GM19240 (cell line): ENCODE data around the gene RGP1.

Experiments used
- DNase-seq: peaks from one replicate; pipeline ENCODE4 v3.0.0; 2011; ENCODE audit warnings: low spot score; ENCODE audit not compliant: insufficient read length

Gene RGP1

GRCh38 chr9:35743452-35743851 lies 5.6 kb upstream of the RGP1 start:
- DNase-seq: no peak

- no peak for DNase-seq
Observed at GRCh38 chr9:35743880-35744518, 5.1 kb upstream of the RGP1 start.

GRCh38 chr9:35745569-35745968 lies 3.5 kb upstream of the RGP1 start:
- no peak for DNase-seq

- no peak for DNase-seq
Observed at GRCh38 chr9:35746583-35746982, 2.5 kb upstream of the RGP1 start.

- no peak for DNase-seq
Observed at GRCh38 chr9:35748242-35748857, 737 bp upstream of the RGP1 start.

- no peak for DNase-seq
Observed at GRCh38 chr9:35749515-35750255, 598 bp downstream of the RGP1 start.

GRCh38 chr9:35750256-35750531 lies 1.1 kb downstream of the RGP1 start:
- DNase-seq: no peak

GRCh38 chr9:35753466-35753865 lies 4.4 kb downstream of the RGP1 start:
- no peak for DNase-seq

- no peak for DNase-seq
Observed at GRCh38 chr9:35754264-35754663, 5.2 kb downstream of the RGP1 start, which contains the start of gene MSMP. TSS of gene MSMP (minus strand) at chr9:35754276. CDS start at chr9:35754129, 147 bp downstream.

GRCh38 chr9:35755071-35755470 lies 6.0 kb downstream of the RGP1 start:
- DNase-seq: no peak

GRCh38 chr9:35756275-35757225 lies 7.5 kb downstream of the RGP1 start:
- peak; percentile 37 for DNase-seq

GRCh38 chr9:35757226-35757891 lies 8.3 kb downstream of the RGP1 start:
- no peak for DNase-seq

- DNase-seq: no peak
Observed at GRCh38 chr9:35757892-35758275, 8.8 kb downstream of the RGP1 start.

- no peak for DNase-seq
Observed at GRCh38 chr9:35758475-35759050, 9.5 kb downstream of the RGP1 start.

- no peak for DNase-seq
Observed at GRCh38 chr9:35759795-35760194, 10.7 kb downstream of the RGP1 start.

- no peak for DNase-seq
Observed at GRCh38 chr9:35760651-35761050, 11.6 kb downstream of the RGP1 start.

- no peak for DNase-seq
Observed at GRCh38 chr9:35763181-35763580, 14.1 kb downstream of the RGP1 start.

- DNase-seq: no peak
Observed at GRCh38 chr9:35763803-35764202, 14.7 kb downstream of the RGP1 start.

- no peak for DNase-seq
Observed at GRCh38 chr9:35766997-35767396, 17.9 kb downstream of the RGP1 start.

GRCh38 chr9:35767458-35767857 lies 18.4 kb downstream of the RGP1 start:
- DNase-seq: no peak

GRCh38 chr9:35769763-35770162 lies 20.7 kb downstream of the RGP1 start:
- no peak for DNase-seq
